Measurements from ENCODE around the gene KRTAP9-8.
"Not testable (repeated sequence)": the region's sequence is repeated elsewhere in the genome, so short reads cannot be mapped to it uniquely, and the experiment has no call there.

KRTAP9-8 gene, protein sequence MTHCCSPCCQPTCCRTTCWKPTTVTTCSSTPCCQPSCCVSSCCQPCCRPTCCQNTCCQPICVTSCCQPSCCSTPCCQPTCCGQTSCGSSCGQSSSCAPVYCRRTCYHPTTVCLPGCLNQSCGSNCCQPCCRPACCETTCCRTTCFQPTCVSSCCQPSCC

DNA sequence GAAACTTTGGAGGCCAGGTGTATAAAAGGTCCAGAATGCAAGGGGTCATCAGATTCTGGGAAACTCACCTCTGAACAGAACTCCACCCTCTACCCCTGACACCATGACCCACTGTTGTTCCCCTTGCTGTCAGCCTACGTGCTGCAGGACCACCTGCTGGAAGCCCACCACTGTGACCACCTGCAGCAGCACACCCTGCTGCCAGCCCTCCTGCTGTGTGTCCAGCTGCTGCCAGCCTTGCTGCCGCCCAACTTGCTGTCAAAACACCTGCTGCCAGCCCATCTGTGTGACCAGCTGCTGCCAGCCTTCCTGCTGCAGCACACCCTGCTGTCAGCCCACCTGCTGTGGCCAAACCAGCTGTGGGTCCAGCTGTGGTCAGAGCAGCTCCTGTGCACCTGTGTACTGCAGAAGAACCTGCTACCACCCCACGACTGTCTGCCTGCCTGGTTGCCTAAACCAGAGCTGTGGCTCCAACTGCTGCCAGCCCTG, at the start of gene KRTAP9-8:
KRTAP9-8 (plus strand) TSS at position 51 of the 489 bp plus-strand sequence; CDS start at position 104, 53 bp downstream.
- DNase-seq (ENCODE audit: low read depth in 2 of 2), result not testable (repeated sequence)

DNA sequence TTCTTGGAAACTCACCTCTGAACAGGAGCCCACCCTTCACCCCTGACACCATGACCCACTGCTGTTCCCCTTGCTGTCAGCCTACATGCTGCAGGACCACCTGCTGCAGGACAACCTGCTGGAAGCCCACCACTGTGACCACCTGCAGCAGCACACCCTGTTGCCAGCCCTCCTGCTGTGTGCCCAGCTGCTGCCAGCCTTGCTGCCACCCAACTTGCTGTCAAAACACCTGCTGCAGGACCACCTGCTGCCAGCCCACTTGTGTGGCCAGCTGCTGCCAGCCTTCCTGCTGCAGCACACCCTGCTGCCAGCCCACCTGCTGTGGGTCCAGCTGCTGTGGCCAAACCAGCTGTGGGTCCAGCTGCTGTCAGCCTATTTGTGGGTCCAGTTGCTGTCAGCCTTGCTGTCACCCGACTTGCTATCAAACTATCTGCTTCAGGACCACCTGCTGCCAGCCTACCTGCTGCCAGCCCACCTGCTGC, 47.9 kb upstream of the KRTAP9-8 start, which contains the start of gene KRTAP9-1:
KRTAP9-1 (plus strand) TSS at position 51 of the 482 bp plus-strand sequence; CDS start at position 51, 0 bp downstream.
- not testable (repeated sequence) for DNase-seq (ENCODE audit: low read depth in 2 of 2)

DNA sequence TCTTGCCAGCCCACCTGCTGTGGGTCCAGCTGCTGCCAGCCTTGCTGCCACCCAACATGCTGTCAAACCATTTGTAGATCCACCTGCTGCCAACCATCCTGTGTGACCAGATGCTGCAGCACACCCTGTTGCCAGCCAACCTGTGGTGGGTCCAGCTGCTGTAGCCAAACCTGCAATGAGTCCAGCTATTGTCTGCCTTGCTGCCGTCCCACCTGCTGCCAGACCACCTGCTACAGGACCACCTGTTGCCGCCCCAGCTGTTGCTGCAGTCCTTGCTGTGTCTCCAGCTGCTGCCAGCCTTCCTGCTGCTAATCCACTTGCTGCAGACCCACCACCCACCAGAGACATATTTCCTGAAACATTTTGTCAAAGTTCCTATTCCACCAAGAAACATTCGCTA, 47.5 kb upstream of the KRTAP9-8 start:
- no peak for DNase-seq (ENCODE audit: low read depth in 2 of 2)

DNA sequence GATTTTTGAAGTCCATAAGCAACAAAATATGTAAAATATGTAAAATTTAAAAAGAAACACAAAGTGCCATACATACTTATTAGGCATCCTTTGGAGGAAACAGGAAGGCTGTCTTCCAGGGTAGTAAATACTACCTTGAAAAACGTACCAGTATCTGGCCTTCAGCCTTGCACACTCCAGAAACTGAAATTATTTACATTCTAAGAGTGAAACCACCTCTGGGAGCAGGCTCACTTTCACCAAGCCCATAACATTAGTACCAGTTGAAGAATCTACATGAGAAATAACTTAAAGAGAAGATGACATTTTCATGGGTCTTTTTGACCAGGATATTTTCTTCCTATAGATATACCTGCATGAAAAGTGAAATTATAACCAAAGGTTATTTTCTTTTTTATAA, 41.7 kb upstream of the KRTAP9-8 start:
- DNase-seq (ENCODE audit: low read depth in 2 of 2), result no peak

DNA sequence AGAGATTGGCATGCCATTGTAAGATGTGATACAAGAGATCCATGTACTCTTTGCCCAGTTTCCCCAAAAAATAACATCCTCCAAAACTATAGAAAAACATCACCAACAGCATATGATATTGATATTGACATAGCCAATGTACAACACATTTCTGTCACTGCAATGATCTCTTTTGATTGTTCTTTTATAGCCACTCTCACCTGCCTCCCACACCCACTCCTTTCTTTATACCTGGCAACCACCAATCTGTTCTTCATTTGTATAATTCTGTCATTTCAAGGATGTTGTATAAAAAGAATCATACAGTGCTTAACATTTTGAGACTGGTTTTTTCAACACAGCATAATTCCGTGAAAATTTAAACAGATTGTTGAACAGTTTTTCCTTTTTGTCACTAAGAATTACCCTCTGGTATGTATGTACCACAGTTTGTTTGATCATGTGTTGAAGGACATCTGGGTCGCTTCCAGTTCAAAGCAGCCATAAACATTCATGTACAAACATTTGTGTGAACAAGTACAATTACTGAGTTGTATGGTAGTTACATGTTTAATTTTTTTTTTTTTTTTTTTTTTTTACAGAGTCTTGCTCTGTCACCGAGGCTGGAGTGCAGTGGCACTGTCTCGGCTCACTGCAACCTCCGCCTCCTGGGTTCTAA, 38.2 kb upstream of the KRTAP9-8 start:
- no peak for DNase-seq (ENCODE audit: low read depth in 2 of 2)

DNA sequence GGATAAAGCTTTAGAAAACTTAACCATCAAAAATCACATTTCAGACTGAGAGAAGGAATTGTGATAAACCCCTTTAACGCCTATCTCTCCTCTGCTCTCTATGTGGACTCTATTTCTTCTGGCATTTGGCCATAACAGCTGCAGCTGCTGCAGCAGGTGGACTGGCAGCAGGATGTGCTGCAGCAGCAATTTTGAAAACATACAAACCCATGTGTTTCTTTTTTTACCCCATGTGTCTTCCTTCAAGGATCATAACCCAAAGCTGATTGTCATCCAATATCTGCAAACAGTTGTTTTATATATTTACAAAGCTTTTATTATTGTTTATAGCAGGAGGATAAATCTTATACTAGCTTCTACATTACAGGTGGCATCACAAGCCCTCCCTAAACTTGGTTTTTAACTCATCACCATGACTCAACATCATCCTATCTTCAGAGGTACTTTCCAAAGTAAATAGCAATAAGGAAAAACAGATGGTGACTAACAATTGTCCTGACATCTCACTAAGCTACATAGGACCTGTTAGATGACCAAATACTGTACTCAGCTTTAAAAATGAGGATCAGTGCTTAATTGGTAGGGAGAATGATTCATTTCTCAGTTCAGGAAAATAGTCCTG, 25.8 kb upstream of the KRTAP9-8 start:
- no peak for DNase-seq (ENCODE audit: low read depth in 2 of 2)

DNA sequence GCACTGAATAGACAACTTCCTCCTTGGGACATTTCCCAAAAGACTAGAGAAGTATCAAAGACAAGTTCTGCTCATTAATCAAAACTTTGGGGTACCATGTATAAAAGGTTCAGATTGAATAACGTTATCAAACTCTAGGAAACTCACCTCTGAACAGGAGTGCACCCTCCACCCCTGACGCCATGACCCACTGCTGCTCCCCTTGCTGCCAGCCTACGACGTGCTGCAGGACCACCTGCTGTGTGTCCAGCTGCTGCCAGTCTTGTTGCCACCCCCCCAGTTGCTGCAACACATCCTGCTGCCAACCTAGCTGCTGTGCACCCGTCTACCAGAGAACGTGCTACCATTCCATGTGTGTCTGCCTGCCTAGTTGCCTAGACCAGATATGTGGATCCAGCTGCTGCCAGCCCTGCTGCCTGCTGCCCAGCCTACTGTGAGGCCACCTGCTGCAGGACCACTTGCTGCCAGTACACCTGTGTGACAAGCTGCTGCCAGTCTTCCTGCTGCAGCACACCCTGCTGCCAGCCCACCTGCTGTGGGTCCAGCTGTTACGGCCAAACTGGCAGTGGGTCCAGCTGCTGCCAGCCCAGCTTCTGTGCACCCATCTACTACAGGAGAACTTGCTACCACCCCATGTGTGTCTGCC, 25.2 kb upstream of the KRTAP9-8 start:
- no peak for DNase-seq (ENCODE audit: low read depth in 2 of 2)

DNA sequence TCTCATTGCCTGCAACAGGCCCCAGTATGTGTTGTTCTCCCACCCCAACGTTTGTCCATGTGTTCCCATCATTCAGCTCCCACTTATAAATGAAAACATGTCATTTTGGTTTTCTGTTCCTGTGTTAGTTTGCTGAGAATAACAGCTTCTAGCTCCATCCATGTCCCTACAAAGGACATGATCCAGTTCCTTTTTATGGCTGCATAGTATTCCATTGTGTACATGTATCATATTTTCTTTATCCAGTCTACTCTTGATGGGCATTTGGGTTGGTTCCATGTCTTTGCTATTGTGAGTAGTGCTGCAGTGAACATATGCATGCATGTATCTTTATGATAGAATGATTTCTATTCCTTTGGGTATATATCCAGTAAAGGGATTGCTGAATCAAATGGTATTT, 22.1 kb upstream of the KRTAP9-8 start:
- DNase-seq (ENCODE audit: low read depth in 2 of 2), result no peak

DNA sequence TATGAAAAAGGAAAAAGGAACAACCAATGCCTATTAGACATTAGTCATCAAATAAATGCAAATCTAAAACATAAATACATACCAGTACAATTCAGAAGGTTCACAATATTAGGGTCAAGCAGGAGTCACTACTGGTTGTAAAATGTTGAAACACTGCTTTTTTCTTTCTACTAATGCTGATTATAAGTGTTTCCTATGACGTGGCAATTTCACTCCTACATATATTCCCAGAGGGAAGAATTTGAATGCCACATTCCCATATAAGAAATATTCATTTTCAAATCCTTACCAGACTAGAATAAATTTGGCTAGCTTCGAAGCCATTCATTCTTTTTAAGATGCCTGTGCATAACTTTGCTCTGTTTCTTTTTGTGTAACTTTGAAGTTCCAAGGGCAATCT, 14.0 kb upstream of the KRTAP9-8 start:
- no peak for DNase-seq (ENCODE audit: low read depth in 2 of 2)

DNA sequence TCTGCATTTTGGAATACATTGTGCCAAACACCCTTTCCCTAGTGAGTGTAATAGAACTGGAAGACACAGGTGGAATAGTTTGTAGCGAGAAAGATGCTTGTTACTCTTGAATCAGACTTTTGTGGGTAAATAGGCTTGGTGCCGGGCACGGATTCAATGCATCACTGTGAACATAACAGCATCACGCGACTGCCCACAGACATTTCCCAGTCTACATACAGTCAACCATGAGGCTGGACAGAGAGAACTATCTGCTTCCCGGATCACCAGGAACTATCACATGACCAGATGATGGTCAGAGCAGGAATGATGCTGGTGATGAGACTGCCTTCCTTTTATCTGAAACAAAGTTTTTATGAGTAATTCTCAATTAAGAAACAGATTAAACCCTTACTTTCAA, 11.7 kb upstream of the KRTAP9-8 start:
- DNase-seq (ENCODE audit: low read depth in 2 of 2), result no peak

DNA sequence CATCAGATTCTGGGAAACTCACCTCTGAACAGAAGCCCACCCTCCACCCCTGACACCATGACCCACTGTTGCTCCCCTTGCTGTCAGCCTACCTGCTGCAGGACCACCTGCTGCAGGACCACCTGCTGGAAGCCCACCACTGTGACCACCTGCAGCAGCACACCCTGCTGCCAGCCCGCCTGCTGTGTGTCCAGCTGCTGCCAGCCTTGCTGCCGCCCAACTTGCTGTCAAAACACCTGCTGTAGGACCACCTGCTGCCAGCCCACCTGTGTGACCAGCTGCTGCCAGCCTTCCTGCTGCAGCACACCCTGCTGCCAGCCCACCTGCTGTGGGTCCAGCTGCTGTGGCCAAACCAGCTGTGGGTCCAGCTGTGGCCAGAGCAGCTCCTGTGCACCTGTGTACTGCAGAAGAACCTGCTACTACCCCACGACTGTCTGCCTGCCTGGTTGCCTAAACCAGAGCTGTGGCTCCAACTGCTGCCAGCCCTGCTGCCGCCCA, 11.2 kb upstream of the KRTAP9-8 start, which contains the start of gene KRTAP9-2:
KRTAP9-2 (plus strand) TSS at position 51 of the 498 bp plus-strand sequence; CDS start at position 58, 7 bp downstream.
- DNase-seq (ENCODE audit: low read depth in 2 of 2), result not testable (repeated sequence)

DNA sequence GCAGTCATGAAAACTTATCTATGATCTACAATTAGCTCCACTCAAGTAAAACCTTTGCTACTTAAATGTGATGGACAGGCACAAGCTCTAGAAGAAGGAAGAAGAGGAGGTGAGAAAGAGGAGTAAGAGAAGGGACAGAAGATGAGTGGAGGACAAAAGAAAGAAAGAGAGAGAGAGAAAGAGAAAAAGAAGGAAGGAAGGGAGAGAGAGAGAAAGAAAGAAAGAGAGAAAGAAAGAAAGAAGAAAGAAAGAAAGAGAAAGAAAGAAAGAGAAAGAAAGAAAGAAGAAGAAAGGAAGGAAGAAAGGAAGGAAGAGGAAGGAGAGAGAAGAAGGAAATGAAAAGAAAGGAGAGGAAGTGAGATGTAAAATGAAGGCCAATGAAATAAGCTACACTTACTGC, 7.7 kb upstream of the KRTAP9-8 start:
- DNase-seq (ENCODE audit: low read depth in 2 of 2), result no peak

DNA sequence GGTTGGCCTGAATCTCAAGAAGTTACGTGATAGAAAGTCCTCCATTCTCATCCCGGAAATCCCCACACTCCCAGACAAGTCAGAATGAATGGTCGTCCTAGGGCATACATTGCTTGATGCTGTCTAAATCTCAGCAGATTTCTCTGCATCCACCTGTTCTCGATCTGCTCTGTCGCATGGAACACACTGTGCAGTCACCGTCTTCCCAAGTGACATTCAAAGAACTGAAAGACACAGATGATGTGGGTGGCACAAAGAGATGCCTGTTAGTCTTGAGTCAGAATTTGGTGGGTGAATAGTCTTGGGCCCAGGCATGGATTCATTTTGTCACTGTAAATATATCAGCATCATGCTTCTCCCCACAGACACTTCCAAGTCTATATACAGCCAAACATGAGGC, 6.1 kb upstream of the KRTAP9-8 start:
- DNase-seq (ENCODE audit: low read depth in 2 of 2), result no peak

DNA sequence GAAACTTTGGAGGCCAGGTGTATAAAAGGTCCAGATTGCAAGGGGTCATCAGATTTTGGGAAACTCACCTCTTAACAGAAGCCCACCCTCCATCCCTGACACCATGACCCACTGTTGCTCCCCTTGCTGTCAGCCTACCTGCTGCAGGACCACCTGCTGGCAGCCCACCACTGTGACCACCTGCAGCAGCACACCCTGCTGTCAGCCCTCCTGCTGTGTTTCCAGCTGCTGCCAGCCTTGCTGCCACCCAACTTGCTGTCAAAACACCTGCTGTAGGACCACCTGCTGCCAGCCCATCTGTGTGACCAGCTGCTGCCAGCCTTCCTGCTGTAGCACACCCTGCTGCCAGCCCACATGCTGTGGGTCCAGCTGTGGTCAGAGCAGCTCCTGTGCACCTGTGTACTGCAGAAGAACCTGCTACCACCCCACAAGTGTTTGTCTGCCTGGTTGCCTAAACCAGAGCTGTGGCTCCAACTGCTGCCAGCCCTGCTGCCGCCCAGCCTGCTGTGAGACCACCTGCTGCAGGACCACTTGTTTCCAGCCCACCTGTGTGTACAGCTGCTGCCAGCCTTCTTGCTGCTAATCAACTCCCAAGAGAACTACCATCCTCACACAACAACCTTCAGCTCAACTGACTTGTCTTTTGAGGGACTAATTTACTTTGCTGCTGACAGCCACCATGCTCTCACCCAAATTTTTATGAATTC, 5.2 kb upstream of the KRTAP9-8 start, which contains the start of gene KRTAP9-3:
KRTAP9-3 (plus strand) TSS at position 51 of the 707 bp plus-strand sequence; CDS start at position 104, 53 bp downstream.
- not testable (repeated sequence) for DNase-seq (ENCODE audit: low read depth in 2 of 2)

DNA sequence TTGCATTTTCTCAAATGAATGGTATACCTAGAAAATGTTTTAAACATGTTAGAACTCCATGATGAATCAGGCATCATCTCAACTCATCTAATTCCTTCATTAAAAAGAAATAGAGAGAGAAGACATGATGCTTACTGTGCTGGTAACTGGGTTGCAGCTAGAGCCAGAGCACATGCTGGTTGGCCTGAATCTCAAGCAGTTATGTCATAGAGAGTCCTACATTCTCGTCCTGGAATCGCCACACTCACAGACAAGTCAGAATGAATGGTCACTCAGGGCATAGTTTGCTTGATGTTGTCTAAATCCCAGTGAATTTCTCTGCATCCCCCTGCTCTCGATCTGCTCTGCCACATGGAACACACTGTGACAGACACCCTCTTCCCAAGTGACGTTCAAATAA, 683 bp upstream of the KRTAP9-8 start:
- DNase-seq (ENCODE audit: low read depth in 2 of 2), result not testable (repeated sequence)

DNA sequence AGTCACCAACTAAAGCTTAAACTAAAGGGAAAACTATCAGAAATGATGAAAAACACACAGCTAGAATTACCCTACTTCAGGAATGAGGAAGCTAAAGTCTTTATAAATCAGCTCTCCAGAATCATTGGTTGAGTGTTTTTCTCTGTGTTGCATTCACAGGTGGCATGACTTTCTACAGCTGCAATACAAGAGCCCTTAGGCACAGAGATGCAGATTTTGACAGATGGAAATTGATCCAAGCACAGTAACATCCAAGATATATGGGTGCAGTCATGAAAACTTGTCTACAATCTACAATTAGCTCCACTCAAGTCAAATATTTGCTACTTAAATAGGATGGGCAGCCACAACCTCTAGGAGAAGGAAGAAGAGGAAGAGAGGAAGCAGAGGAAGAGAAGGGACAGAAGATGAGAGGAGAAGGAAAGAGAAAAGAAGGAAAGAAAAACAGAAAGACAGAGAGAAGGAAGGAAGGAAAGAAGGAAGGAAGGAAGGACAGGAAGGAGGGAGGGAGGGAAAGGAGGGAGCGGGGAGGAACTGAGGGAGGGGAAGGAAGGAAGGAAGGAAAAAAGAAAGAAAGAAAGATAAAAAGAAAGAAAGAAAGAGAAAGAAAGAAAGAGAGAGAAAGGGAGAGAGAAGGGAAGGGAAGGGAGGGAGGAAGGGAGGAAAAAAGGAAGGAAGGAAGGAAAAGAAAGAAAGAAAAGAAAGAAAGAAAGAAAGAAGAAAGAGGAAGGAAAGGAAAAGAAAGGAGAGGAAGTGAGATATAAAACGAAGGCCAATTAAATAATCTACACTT, 9.4 kb downstream of the KRTAP9-8 start:
- not testable (repeated sequence) for DNase-seq (ENCODE audit: low read depth in 2 of 2)

DNA sequence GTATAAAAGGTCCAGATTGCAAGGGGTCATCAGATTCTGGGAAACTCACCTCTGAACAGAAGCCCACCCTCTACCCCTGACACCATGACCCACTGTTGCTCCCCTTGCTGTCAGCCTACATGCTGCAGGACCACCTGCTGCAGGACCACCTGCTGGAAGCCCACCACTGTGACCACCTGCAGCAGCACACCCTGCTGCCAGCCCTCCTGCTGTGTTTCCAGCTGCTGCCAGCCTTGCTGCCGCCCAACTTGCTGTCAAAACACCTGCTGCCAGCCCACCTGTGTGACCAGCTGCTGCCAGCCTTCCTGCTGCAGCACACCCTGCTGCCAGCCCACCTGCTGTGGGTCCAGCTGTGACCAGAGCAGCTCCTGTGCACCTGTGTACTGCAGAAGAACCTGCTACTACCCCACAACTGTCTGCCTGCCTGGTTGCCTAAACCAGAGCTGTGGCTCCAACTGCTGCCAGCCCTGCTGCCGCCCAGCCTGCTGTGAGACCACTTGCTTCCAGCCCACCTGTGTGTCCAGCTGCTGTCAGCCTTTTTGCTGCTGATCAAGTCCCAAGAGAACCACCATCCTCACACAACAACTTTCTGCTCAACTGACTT, 11.9 kb downstream of the KRTAP9-8 start, which contains the start of gene KRTAP9-4:
KRTAP9-4 (plus strand) TSS at position 51 of the 604 bp plus-strand sequence; CDS start at position 85, 34 bp downstream.
- DNase-seq (ENCODE audit: low read depth in 2 of 2), result not testable (repeated sequence)

DNA sequence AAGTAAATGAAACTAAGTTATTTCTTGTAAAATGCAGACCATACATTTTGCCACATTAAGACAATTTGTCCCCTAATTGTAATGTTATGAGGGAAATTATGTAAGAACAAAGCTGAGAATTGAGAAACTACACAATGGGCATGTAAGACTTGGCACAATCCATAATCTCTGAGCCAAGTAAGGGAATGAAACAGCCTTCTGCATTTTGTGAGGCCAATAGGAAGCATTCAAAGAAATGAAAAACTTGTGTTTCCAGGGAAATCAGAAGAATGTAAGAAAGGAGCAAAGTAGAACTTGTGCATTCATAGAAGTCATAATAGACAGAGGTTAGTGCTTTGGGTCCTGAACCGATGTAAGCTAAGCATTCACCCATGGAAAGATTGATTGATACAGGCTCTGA, 13.5 kb downstream of the KRTAP9-8 start:
- no peak for DNase-seq (ENCODE audit: low read depth in 2 of 2)

DNA sequence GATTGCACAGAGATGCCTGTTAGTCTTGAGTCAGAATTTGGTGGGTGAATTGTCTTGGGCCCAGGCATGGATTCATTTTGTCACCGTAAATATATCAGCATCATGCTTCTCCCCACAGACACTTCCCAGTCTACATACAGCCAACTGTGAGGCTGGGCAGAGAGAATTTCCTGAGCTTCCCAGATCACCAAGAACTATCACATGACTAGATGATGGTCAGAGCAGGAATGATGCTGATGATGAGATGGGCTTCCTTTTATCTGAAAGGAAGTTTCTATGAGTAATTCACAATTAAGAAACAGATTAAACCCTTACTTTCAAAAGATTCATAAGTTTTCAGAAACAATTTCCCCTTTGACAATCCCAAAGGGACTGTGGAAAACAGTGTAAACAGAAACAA, 17.1 kb downstream of the KRTAP9-8 start:
- no peak for DNase-seq (ENCODE audit: low read depth in 2 of 2)

Data from stimulated activated CD4-positive, alpha-beta T cell treated with anti-CD3 and anti-CD28 coated beads, Interleukin-4, amount 100 ng/mL, for 48 hours (primary cell).